Measurements from ENCODE around the gene FOSL2.

Gene FOSL2

DNA sequence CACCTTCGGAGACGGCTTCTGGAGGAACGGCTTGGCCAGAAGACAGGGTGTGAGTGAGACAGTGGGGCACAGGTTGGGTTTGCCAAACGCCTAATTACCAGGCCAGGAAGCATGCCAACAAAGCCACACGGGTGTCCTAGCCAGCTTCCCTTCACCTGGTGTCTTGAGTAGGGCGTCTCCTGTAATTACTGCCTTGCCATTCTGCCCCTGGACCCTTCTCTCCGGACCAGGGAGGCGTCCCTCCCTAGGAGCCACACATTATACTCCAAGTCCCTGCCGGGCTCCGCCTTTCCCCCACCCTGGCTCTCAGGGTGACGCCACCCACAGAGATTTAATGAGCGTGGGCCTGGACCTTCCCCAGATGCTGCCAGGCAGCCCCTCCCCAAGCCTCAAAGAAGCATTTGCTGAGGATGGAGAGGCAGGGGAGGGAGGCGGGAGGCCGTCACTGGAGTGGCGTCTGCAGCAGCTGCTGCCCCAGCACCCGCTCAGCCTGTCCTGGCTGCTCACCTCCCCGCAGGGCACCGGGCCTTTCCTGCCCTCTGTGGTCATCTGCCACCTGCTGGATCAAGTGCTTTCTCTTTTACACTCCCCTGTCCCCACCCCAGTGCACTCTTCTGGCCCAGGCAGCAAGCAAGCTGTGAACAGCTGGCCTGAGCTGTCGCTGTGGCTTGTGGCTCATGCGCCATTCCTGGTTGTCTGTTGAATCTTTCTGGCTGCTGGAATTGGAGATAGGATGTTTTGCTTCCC is 20.7 kb downstream of the FOSL2 start:
- DNase-seq (ENCODE audit: low read depth) = no peak

DNA sequence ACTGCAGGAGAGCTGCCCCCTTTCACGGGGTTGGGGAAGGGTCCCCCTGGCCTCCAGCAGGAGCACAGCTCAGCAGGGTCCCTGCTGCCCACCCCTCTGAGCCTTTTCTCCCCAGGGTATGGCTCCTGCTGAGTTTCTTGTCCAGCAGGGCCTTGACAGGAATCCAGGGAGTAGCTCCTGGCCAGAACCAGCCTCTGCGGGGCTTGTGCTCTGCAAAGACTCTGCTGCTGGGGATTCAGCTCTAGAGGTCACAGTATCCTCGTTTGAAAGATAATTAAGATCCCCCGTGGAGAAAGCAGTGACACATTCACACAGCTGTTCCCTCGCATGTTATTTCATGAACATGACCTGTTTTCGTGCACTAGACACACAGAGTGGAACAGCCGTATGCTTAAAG is 21.2 kb downstream of the FOSL2 start:
- DNase-seq (ENCODE audit: low read depth) = no peak

DNA sequence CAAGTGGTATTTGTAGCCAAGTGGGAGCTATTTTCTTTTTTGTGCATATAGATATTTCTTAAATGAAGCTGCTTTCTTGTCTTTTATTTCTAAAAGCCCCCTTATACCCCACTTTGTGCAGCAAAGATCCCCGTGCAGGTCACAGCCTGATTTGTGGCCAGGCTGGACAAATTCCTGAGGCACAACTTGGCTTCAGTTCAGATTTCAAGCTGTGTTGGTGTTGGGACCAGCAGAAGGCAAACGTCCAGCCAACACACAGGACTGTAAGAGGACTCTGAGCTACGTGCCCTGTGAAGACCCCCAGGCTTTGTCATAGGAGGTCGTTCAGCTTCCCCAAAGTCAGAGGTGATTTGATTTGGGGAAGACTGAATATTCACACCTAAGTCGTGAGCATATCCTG is 21.9 kb downstream of the FOSL2 start:
- no peak for DNase-seq (ENCODE audit: low read depth)

DNA sequence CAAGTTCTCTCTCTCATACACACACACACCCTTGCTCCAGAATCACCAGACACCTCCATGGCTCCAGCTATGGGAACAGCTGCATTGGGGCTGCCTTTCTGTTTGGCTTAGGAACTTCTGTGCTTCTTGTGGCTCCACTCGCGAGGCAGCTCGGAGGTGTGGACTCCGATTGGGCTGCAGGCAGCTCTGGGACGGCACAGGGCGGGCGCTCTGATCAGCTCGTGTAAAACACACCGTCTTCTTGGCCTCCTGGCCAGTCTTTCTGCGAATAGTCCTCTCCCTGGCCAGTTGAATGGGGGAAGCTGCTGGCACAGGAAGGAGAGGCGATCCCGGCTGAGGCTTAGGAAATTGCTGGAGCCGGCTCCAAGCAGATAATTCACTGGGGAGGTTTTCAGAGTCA is 22.4 kb downstream of the FOSL2 start:
- no peak for DNase-seq (ENCODE audit: low read depth)

DNA sequence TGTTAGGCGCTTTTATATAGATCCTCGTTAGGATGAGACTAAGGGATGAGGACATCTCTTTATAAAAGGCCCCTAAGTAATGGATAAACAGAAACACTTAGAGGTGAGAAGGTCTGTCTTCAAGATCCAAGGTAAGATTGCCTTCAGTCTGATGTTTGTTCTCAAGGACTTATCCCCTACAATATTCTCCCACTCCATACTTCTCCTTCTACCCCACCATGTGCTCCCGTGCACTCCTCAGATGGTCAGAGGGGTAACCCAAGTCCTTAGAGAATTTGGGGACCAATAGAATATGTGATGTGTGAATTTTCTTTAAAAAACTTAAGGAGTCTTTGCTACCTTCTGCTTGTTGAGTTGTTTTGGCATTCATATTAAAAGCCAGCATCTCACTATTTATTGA is 23.1 kb downstream of the FOSL2 start:
- DNase-seq (ENCODE audit: low read depth) = no peak

DNA sequence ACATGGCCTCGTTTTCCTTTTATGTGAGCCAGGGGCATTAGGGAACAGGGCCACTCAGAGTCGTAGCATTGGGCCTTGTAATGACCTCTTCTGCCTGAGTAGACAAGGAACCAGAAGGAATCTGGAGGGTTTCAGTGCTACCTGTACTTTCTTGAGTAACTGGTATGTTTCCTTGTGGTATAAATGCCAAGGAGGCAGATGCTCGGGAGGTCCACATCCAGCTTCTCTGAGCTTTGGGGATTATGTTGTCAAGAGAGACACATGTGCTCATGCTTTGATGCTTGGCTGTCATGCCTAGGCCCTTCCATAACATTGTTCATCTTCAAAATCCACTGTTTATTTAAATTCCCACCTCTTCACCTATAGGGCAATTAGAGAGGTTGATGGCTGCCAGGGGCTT is 26.3 kb downstream of the FOSL2 start:
- no peak for DNase-seq (ENCODE audit: low read depth)

DNA sequence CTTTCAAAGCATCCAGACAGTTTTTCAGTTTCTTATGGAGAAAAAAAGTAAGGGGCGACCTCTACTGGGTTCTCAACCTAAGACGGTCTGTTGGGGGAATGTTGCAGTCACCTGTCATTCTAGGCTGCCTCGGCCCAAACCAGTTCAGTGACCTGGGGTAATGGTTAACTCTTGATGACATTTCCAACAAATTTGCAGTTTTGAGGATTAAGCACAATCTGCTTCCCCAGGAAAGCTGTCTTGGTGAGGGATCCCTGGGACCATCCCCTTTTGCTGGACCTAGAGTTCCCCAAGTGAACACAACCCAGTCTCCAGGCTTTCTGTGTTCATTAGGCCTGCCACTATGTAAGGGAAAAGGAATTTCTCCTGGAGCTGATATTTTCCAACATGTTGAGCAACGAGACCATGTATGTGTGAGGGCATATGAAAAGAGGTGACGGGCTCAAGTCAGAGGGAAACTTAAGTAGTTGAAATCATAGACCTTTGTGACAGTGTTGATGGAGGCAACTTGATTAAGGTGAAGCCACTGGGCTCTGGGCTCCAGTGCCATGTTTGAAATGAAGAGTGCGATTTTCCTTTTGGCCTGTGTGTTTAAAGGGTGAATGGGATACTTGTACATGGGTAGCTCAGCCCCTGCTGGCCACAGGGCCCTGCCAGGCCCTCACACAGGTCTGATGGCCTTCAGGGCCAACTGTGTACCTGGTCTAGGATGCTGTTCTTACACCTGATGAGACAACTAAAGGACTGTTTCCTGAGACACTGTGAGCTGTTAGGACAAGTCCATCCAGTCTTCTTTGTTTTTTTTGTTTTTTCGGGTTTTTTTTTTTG is 27.0 kb downstream of the FOSL2 start:
- no peak for DNase-seq (ENCODE audit: low read depth)

DNA sequence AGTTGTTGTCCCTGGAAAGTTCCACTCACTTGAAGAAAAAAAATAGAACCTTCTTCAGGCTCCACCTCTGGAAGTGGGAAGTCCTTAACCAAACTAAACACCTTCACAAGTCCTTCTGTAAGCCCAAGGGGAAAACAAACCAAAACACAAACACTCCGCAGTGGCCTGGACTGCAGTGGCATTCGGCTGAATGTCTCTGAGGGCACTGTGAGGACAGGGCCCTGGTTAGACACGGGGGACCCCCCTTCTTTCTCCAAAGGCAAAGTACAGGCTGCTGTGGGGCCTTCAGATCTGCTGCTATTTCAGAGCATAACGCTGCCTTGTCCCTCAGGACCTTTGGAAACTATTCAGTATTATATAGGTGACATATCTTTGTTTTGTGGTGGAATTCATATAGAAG is 28.1 kb downstream of the FOSL2 start:
- no peak for DNase-seq (ENCODE audit: low read depth)

DNA sequence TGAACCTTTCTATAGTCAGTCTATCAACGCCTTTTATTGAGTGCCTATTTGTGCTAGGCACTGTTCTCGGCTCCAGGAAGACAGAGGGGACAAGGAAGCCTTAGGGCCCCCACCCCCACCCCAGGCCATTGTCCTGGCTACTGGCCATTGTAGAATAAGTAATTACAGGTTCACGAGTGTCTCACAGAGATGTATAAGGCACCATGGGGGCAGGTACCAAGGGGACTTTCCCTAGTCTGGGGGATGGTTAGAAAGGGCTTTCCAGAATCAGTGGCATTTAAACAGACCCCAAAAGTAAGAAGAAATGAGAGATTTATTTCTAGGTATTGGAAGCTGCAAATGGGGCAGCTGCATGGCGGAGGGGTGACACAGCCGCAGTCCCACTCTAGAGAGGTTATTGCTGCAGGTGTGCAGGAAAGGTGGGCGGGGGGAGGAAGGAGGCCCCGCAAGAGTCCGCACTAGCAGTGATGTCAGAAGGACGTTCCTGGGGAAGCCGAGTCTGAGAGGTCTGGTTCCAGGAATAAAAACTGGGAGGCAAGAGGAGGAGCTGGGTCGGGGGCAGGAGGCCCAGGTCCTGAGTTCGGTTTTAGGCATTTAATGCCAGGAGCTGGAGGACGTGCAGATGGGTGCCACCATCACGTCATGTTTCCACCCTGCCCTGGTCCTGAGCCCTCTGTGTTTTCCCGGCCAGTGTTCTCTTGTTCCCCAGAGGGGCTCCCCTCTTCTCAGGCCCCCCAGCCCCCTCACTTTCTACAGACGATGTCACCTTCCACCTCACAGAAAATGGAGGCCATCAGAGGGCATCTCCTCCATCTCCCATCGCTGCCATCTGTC is 30.5 kb downstream of the FOSL2 start:
- no peak for DNase-seq (ENCODE audit: low read depth)

DNA sequence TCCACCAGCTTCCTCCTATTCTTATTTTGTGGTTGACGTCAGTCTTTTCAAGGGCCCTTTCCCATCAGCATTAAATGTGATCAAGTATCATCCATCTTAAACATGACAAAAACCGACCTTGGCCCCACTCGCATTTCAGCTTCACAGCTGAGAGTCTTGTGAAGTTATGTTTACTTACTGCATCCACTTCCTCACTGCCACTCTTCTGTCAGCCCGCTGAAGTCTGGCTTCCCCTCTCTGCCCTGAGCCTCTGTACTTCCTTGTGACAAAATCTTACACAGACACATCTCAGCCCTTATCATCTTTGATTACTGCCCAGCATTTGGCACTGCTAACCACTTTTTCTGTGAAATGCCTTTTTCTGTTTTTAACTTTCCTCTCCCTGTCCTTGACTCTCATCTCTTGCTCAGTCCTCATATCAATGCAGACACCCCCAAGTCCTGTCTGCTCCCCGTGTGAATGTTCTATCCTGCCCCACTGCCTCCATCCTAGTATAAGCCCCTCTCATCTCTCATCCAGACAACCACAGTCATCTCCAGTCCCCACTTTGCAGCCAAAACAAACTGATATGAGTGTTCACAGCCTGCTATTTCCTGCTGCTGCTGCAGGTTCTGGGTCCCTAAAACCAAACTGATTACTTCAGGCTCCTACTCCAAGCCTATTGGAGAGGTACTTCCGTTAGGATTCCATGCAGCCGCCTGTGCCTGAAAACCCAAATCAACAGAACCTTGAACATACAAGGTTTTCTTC is 31.4 kb downstream of the FOSL2 start:
- DNase-seq (ENCODE audit: low read depth) = no peak

DNA sequence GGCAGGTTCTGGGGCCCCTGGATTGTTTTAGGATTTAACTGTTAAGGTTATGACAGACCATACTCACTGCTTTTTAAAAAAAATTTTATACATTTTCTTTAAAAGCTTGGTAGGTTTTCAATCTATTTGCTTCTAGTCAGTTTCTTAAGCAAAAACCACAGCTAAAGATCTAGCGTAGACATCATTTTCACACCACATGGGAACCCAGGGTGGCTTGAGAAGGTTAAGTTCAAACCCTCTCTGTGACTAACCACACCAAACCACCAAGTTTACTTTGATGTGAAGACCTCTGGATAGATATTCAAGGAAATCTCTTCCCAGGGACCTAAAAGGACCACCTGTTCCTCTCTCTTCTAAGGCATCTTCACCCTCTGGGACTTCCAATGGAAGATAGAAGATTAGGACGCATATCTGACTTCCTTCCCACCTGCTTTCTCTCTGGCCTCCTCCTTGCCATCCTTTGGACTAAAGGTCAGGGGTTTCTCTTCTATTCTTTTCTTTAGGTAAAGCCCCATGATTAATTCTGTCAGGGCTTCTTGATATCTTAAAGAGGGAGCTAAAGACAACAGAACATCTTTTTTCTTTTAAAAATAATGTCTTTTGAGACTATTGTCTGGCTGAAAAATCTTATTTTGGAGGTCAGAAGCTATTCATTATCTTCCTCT is 32.3 kb downstream of the FOSL2 start:
- DNase-seq (ENCODE audit: low read depth) = no peak

DNA sequence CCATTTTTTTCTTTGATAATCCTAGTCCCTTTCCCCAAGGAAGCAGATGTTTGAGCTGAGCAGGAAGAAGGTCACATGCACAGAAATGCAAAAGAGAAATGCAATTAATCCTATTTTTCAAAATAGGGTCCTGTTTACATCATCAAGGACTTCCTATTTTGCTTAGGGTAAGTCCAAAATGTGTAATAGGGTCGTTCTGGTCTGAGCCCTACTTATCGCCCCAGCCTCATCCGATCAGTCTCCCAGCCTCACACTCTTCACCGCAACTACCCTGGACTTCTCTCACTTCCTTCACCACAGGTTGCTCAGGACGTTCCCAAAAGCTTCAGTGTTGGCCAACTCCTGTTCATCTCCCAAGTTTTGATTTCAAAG is 32.8 kb downstream of the FOSL2 start:
- DNase-seq (ENCODE audit: low read depth) = no peak

DNA sequence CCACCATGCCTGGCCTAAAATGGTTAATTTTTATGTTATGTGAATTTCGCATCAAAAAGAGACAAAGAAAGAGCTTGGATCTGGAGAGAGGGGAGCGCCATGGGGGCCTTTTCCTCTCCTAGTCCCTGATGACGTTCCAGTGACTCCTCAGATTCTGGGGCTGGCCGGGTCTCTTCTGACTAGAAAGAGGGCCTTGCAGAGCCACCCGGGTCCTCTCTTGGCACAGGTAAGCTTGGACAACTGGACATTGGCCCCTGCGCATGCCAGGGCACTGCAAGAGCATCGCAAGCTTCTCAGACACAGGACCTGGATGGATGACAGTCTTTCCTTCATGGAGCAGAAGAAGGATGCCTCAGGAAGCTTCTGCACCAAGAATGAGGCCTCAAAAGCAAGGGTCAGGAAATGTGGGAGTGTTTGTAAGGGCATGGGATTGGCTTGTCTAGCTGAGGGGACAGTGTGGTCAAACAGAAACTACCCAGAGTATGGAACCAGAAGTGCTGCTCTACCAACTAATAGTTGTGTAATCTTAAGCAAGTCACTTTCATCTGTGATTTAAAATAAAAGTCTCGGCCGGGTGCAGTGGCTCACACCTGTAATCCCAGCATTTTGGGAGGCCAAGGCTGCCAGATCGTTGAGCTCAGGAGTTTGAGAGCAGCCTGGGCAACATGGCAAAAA is 35.2 kb downstream of the FOSL2 start:
- no peak for DNase-seq (ENCODE audit: low read depth)

DNA sequence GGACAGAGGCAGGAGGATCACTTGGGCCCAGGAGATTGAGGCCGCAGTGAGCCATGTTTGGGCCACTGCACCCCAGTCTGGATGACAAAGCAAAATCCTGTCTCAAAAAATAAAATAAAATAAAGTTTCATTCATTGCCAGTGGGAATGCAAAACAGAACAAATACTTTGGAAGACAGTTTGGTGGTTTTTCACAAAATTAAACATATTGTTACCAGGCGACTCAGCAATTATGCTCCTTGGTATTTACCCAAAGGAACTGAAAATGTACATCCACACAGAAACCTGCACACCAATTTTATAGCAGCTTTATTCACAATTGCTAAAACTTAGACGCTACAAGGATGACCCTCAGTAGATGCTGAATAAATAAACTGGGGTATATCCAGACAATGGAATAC is 35.8 kb downstream of the FOSL2 start:
- DNase-seq (ENCODE audit: low read depth) = no peak

DNA sequence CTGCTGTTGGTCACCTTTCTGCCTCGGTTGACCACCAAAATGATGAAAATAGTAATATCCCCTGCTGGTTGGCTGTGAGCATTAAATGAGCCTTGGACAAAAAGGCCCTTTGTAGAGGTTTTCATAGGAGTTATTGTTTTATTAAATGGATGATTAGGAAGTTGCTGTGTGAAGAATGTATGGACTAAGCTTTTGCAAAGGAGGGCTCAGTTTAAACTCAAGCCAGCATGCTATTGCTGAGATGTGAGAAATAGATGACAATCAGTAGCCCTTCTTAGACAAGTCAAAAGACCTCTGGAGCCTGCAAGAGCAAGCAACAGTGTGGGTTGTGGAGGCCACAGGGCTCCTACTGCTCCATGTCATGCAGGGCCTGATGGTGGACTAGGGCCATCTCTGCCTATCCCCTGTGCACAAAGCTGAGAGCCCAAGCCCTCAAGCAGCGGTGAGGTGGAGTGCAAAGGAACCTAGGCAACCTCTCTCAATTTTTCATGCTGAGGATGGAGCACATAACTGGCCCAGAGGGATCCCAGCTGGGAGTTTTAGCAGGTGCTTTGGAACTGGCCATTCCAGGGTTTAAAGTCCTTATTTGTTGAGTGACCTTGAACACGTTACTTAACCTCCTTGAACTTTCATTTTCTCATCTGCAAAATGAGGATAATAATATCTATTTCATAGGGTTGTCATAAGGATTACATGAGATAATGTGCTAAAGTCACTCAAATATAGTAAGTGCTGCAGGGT is 37.1 kb downstream of the FOSL2 start:
- no peak for DNase-seq (ENCODE audit: low read depth)

DNA sequence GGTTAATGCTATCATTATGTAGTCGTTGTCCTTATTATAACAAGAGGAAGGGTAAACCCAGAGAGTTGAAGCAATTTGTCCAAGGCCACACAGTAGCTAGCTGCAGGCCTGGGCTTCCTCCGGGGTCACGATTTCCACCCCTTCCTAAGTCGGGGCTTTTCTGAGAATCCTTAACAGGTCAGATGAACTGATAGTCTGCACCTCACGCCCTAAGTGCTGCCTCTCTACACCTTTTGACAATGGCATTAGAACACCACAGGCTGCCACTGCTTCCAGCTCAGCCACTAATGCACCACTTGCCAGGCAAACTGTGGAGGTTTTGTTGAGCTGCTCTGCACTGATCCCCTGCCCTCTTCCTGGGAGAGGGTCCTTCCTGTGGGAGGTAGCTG is 37.7 kb downstream of the FOSL2 start:
- no peak for DNase-seq (ENCODE audit: low read depth)

DNA sequence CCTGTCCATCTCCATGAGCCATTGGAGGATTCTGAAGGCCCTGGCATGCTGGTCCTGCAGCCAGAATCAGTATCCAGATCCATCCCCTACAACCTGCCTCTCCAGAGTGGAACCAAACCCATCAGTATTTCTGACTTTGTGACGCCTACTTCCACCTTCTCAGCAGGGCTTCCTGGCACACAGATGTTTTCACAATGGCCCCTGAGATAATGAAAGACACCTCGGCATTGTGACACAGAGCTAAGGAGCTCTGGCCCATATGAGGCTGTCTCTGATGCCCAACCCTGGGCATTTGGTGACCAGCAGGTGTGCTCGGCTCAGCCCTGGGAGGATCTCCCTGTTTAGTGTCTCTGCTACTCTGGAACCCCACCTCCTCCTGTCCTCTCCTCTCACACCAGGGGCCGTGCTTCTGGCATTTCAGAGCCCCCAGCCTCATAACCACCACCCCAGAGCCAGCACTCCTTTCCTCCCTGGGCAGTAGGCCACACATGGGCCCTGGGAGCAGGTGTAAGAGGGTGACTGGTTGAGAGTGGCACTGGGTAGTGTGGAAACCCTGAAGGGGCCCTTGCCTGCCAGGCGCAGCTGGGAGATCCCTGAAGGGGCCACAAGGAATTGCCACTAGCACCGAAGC is 38.2 kb downstream of the FOSL2 start:
- no peak for DNase-seq (ENCODE audit: low read depth)

DNA sequence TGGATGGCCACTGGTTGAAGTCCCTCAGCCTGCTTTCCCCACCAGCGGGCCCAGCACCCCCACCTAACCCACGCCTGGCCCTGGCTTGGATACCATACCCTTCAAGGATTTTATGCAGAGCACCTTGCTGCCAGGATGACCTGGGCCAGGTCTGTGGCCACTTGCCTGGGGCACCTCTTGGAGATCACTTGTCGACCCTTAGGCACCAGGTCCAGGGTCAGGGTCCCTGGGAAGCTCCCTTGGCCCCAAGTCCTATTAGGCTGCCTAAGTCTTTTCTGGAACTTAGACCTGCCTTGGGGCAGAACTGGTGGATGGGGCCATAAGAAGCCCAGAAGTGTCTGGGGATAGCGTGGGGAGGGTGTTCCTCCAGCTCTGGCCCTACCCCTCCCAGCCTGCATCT is 39.1 kb downstream of the FOSL2 start:
- DNase-seq (ENCODE audit: low read depth) = no peak

DNA sequence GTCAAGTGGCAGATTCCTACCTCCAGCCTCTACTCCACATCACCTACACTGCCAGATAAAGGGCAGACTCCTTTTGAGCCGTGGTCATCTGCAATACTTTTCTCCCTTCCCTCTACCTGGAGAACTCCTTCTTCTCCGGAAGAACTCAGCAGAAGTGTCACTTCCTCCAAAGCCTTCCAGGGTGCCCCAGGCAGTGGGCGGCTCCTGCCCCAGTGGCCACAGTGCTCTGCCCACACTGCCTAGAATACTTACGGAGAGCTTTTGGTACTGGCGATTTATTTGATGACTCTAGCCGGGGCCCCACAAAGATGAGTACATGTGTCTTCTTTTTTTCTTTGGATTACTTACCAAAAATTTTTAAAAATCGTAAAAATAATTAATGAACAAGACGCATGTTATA is 39.7 kb downstream of the FOSL2 start:
- no peak for DNase-seq (ENCODE audit: low read depth)

DNA sequence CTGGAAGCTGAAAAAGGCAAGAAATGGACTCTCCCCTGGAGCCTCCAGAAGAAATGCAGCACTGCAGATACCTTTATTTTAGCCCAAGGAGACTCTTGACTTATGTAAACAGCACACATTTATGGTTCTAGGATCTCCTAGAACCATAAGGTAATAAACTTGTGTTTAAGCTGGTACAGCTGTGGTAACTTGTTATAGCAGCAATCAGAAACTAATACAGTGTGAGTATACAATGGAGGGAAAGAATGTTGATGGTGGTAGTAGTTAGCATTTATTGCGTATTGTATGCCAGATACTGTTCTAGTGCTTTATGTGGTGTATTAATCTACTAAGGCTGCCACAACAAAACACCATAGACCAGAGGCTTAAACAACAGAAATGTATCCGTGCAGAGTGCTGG is 40.6 kb downstream of the FOSL2 start:
- DNase-seq (ENCODE audit: low read depth) = no peak

Measured in T-helper 22 cell (primary cell).